HEK293T (cell line): ENCODE results near the gene CD4.

Source experiments
- ARNT ChIP-seq: fragments of 450-650 bp; IDR thresholded peaks from 2 replicates; pipeline ENCODE4 v1.6.1; 2017; ENCODE audit warnings: mild to moderate bottlenecking
- BHLHE40 ChIP-seq: fragments of 450-650 bp; IDR thresholded peaks from 2 replicates; pipeline ENCODE4 v1.6.1; 2016; ENCODE audit warnings: mild to moderate bottlenecking, moderate library complexity, borderline replicate concordance
- ELF4 ChIP-seq: fragments of 450-650 bp; IDR thresholded peaks from 2 replicates; pipeline ENCODE4 v1.6.1; 2017; ENCODE audit warnings: antibody characterized with exemption
- FOXA1 ChIP-seq: fragments of 450-650 bp; IDR thresholded peaks from 2 replicates; pipeline ENCODE4 v1.6.1; 2016; ENCODE audit warnings: mild to moderate bottlenecking
- FOXK2 ChIP-seq: fragments of 450-650 bp; IDR thresholded peaks from 2 replicates; pipeline ENCODE4 v1.6.1; 2016; ENCODE audit warnings: mild to moderate bottlenecking
- FOXM1 ChIP-seq: fragments of 450-650 bp; IDR thresholded peaks from 2 replicates; pipeline ENCODE4 v1.6.1; 2017; ENCODE audit warnings: mild to moderate bottlenecking, borderline replicate concordance
- HDGF ChIP-seq: fragments of 450-650 bp; IDR thresholded peaks from 2 replicates; pipeline ENCODE4 v1.6.1; 2017; ENCODE audit warnings: antibody characterized with exemption, borderline replicate concordance
- NFRKB ChIP-seq: fragments of 450-650 bp; IDR thresholded peaks from 2 replicates; pipeline ENCODE4 v1.6.1; 2016; ENCODE audit warnings: mild to moderate bottlenecking, moderate library complexity
- SP1 ChIP-seq: fragments of 450-650 bp; IDR thresholded peaks from 2 replicates; pipeline ENCODE4 v1.6.1; 2017
- SUZ12 ChIP-seq: fragments of 450-650 bp; IDR thresholded peaks from 2 replicates; pipeline ENCODE4 v1.6.1; 2016; ENCODE audit warnings: mild to moderate bottlenecking

DNA sequence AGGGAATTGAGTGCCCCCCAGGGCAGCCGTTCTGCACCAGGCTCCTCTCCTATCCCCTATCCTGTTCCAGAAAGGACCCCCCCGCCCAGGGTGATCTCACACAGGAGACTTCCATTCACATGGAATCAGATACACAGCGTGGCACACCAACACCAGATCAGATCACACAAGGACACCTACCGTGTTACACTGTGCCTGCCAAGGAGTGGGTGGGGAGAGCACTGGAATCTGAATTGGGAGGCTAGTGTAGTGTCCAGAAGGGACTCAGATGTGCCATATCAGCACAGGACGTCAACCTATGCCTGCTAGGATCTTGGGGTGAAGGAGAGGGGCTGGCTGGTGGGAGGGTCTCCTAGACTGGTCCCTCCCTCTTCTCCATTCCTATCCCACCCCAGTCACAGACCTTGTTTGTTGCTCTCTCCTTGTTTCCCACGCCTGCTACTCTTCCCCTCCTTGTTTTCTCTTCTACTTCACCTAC, 20.9 kb upstream of the CD4 start:
- no peak for TF ChIP-seq ARNT
- TF ChIP-seq FOXK2: no peak
- TF ChIP-seq BHLHE40: no peak
- TF ChIP-seq SP1: no peak
- no peak for TF ChIP-seq ELF4
- no peak for TF ChIP-seq HDGF
- TF ChIP-seq FOXM1: no peak
- no peak for TF ChIP-seq FOXA1
- no peak for TF ChIP-seq SUZ12
- TF ChIP-seq NFRKB: no peak
